ENCODE results near the gene INSYN1. TPM values are rescaled to one million over a fixed set of nuclear protein-coding genes. Genes with fewer than 3 reads are reported as not detected.

The INSYN1 gene
- total RNA-seq, 1 donor from 2014 or later: under 0.01 TPM

GRCh38 chr15:73691396-73691795 lies 61.8 kb downstream of the INSYN1 start:
- no peak for DNase-seq (ENCODE audit: low read depth)
- no peak for TF ChIP-seq CTCF (conservative IDR thresholded peaks at IDR 0.05; ENCODE audit: low read depth, low read length)
- no peak overlapping the region for H3K4me3 ChIP-seq (ENCODE audit: low read depth, low read length)

- no peak for DNase-seq (ENCODE audit: low read depth)
- TF ChIP-seq CTCF (conservative IDR thresholded peaks at IDR 0.05; ENCODE audit: low read depth, low read length): no peak
- no peak overlapping the region for H3K4me3 ChIP-seq (ENCODE audit: low read depth, low read length)
Measured at GRCh38 chr15:73688455-73688854, 64.7 kb downstream of the INSYN1 start.

GRCh38 chr15:73687351-73687750 lies 65.8 kb downstream of the INSYN1 start:
- no peak for DNase-seq (ENCODE audit: low read depth)
- TF ChIP-seq CTCF (conservative IDR thresholded peaks at IDR 0.05; ENCODE audit: low read depth, low read length): no peak
- H3K4me3 ChIP-seq (ENCODE audit: low read depth, low read length): no peak overlapping the region

GRCh38 chr15:73686781-73687256 lies 66.3 kb downstream of the INSYN1 start:
- peak; percentile 59 for DNase-seq (ENCODE audit: low read depth)
- TF ChIP-seq CTCF (conservative IDR thresholded peaks at IDR 0.05; ENCODE audit: low read depth, low read length): peak; percentile 22
- peak overlapping the region; percentile 85 for H3K4me3 ChIP-seq (ENCODE audit: low read depth, low read length)

GRCh38 chr15:73685981-73686380 lies 67.2 kb downstream of the INSYN1 start:
- no peak for TF ChIP-seq CTCF (conservative IDR thresholded peaks at IDR 0.05; ENCODE audit: low read depth, low read length)
- DNase-seq (ENCODE audit: low read depth): no peak
- peak overlapping the region; percentile 85 for H3K4me3 ChIP-seq (ENCODE audit: low read depth, low read length)

Other genes with a start within 250 kb of the INSYN1 start
- 90.8 and 100 TPM in 2 replicates for gene NPTN, start 120.0 kb downstream of the INSYN1 start, total RNA-seq
- 151 and 189 TPM in 2 replicates for gene CD276, start 69.0 kb downstream of the INSYN1 start, total RNA-seq
- not detected in 2 replicates for gene TBC1D21, start 120.2 kb upstream of the INSYN1 start, total RNA-seq
- 48.7 and 120 TPM in 2 replicates for gene LOXL1, start 173.1 kb upstream of the INSYN1 start, total RNA-seq
- 13.5 and 26.4 TPM in 2 replicates for gene STOML1, start 238.9 kb upstream of the INSYN1 start, total RNA-seq
- 74.8 and 78.9 TPM in 2 replicates for gene PML, start 241.4 kb upstream of the INSYN1 start, total RNA-seq